ENCODE data around the gene CARM1. TPM values are rescaled to one million over a fixed set of nuclear protein-coding genes. Genes with fewer than 3 reads are reported as not detected.

CARM1 gene
- total RNA-seq, 1 experiment from 2014 or later: 103 TPM

- no peak for TF ChIP-seq REST (IDR thresholded peaks at IDR 0.05; ENCODE audit: low read depth)
Measured at GRCh38 chr19:10871711-10872545, 575 bp downstream of the CARM1 start (continued).

GRCh38 chr19:10872546-10873107, 1.3 kb downstream of the CARM1 start:
- intact Hi-C loops (cut with micrococcal nuclease): no loop called here

More at GRCh38 chr19:10872546-10873107, 1.3 kb downstream of the CARM1 start:
- H3K9me3 ChIP-seq (ENCODE audit: control insufficient read depth in 1 of 2, insufficient read depth in 1 of 2, low read depth in 1 of 2, low read length in 2 of 2): no peaks in the 10 kb centered on the region
- H3K4me3 ChIP-seq (replicated peaks in 1 of 2; ENCODE audit: low read depth in 1 of 2, low read length in 2 of 2): peak overlapping the region; percentile 77 to 86
- H3K79me2 ChIP-seq (ENCODE audit: insufficient read depth, low read length): peaks cover 59% of the 10 kb centered on the region
- BruUV-seq (replicated peaks): TSS peak; percentile 56
- no peak for ATAC-seq
- H3K27me3 ChIP-seq (ENCODE audit: insufficient read depth, low read length): no peaks in the 10 kb centered on the region
- TF ChIP-seq SRF (IDR thresholded peaks at IDR 0.05; ENCODE audit: low read depth) (no peak), JUND (IDR thresholded peaks at IDR 0.05) (no peak), POLR2A (IDR thresholded peaks at IDR 0.05; ENCODE audit: borderline replicate concordance, extremely low read depth, insufficient read depth, insufficient read length) (no peak), MAX (IDR thresholded peaks at IDR 0.05) (no peak), SP1 (IDR thresholded peaks at IDR 0.05; ENCODE audit: low read depth) (no peak), ZFX (IDR thresholded peaks at IDR 0.05) (no peak), ELF1 (IDR thresholded peaks at IDR 0.05; ENCODE audit: borderline replicate concordance, low read depth) (no peak), FOSL1 (IDR thresholded peaks at IDR 0.05; ENCODE audit: low read depth) (no peak), REST (IDR thresholded peaks at IDR 0.05; ENCODE audit: low read depth) (no peak), EZH2phosphoT487 (IDR thresholded peaks at IDR 0.05; ENCODE audit: borderline replicate concordance) (no peak)
- TF ChIP-seq, protein P1, sequence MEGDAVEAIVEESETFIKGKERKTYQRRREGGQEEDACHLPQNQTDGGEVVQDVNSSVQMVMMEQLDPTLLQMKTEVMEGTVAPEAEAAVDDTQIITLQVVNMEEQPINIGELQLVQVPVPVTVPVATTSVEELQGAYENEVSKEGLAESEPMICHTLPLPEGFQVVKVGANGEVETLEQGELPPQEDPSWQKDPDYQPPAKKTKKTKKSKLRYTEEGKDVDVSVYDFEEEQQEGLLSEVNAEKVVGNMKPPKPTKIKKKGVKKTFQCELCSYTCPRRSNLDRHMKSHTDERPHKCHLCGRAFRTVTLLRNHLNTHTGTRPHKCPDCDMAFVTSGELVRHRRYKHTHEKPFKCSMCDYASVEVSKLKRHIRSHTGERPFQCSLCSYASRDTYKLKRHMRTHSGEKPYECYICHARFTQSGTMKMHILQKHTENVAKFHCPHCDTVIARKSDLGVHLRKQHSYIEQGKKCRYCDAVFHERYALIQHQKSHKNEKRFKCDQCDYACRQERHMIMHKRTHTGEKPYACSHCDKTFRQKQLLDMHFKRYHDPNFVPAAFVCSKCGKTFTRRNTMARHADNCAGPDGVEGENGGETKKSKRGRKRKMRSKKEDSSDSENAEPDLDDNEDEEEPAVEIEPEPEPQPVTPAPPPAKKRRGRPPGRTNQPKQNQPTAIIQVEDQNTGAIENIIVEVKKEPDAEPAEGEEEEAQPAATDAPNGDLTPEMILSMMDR (IDR thresholded peaks at IDR 0.05 in 2 of 3, conservative IDR thresholded peaks at IDR 0.05 in 1 of 3; ENCODE audit: borderline replicate concordance in 1 of 3, insufficient read depth in 1 of 3, low read depth in 2 of 3, low read length in 2 of 3): no peak
- peak overlapping the region; percentile 97 for H3K9ac ChIP-seq (ENCODE audit: low read length)
- POLR2A ChIA-PET: interaction anchor here (0.7 kb wide), 1 partner anchor 28 kb away, joined by 3 read pairs; no protein-coding TSS in a partner anchor
- CTCF ChIA-PET: interaction anchor here (1.0 to 2.4 kb wide), 5 partner anchors 8 to 155 kb away, joined by 3 to 10 read pairs (median 3); partner anchors contain the start of genes DNM2 and TMED1
- RAD21 ChIA-PET (ENCODE audit: low non-redundant PET in 1 of 2, low total read pairs in 2 of 2, uncharacterized antibody in 2 of 2, unreplicated experiment in 2 of 2): no interaction called here
- no peaks in the 10 kb centered on the region for H3K36me3 ChIP-seq (ENCODE audit: control insufficient read depth in 1 of 2, insufficient read depth in 2 of 2, low read length in 2 of 2)
- peak overlapping the region; percentile 88 for H3K27ac ChIP-seq (ENCODE audit: low read depth, low read length)
- H2AFZ ChIP-seq (ENCODE audit: low read depth, low read length, poor library complexity, severe bottlenecking): no peak overlapping the region
- peaks cover 27 to 48% of the 10 kb centered on the region in 2 experiments for H3K4me1 ChIP-seq (ENCODE audit: control insufficient read depth in 1 of 2, insufficient read depth in 2 of 2, low read length in 2 of 2)
- H4K20me1 ChIP-seq (ENCODE audit: insufficient read depth): no peaks in the 10 kb centered on the region
- peak overlapping the region; percentile 85 for H3K4me2 ChIP-seq (ENCODE audit: low read length)
- no peaks in the 10 kb centered on the region for H3K9me2 ChIP-seq (ENCODE audit: insufficient read depth)
- DNase-seq (ENCODE audit: low read depth, low spot score): no peak
